GM21576 (cell line): Measurements from ENCODE around the gene SLA2.
"Not testable (repeated sequence)": the region's sequence is repeated elsewhere in the genome, so short reads cannot be mapped to it uniquely, and the experiment has no call there.

Experiments
- ATAC-seq: cut with Tn5 transposase; IDR thresholded peaks from one replicate; pipeline ENCODE4 v1.9.1; 2021; ENCODE audit warnings: mild to moderate bottlenecking, moderate library complexity; ENCODE audit not compliant: unreplicated experiment

Gene SLA2

DNA sequence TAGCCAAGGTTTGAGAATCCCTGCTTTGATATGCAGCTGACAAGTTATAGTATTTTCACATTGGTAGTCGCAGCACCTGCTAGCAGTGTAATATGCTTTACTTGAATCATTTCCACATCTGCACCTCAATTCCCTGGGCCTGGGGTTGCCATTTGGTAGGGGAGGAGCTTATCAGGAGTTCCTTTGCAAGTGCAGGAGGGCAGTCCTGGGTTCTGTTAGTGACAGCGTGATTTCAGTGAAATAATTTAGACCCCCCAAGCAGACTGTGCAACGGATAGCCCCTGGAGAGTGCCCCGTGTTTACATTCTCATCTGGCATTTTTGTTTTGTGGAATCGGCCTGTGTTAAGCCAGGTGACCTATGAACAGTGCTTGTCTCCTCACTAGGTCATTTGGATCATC is 34.4 kb downstream of the SLA2 start:
- ATAC-seq: no peak

GRCh38 chr20:36608388-36608728 is 37.6 kb downstream of the SLA2 start:
- ATAC-seq: not testable (repeated sequence)

DNA sequence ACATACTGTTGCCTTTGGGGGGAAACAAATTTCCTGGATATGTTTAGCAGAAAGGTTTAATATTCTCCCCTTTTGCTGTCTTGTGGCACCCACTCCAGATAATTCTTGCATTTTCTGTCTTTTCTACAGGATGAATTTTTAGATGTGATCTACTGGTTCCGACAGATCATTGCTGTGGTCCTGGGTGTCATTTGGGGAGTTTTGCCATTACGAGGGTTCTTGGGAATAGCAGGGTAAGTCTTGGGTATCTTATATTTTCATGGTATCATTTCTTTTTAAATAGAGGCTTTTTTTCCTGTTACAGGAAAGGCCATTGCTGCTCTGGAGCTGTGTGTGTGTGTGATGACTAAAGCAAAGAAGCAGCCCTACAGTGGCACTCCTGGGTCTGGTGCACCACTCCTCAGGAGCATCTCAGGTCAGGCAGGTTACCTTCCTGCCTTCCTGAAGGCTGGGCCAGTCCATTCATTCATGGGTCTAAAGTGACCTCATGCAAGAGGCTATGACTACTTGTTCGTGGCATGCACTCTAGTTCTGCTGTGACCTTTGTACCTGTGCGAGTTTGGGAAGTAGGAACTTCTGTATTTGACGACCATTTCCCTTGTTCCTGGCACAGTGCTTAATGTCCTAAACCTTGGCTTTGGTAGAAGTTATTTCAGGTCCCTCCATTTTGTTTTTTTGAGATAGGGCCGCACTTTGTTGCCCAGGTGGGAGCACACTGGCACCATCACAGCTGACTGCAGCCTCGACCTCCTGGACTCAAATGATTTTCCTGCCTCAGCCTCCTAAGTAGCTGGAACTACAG is 38.2 kb downstream of the SLA2 start:
- no peak for ATAC-seq

GRCh38 chr20:36606158-36607066 is 39.6 kb downstream of the SLA2 start:
- ATAC-seq: no peak

GRCh38 chr20:36605399-36606157 is 40.4 kb downstream of the SLA2 start, which contains the start of gene RAB5IF:
Gene RAB5IF, plus strand, starts transcription at chr20:36605779. Its CDS starts 173 bp downstream, at chr20:36605952.
- peak; percentile 78 for ATAC-seq

DNA sequence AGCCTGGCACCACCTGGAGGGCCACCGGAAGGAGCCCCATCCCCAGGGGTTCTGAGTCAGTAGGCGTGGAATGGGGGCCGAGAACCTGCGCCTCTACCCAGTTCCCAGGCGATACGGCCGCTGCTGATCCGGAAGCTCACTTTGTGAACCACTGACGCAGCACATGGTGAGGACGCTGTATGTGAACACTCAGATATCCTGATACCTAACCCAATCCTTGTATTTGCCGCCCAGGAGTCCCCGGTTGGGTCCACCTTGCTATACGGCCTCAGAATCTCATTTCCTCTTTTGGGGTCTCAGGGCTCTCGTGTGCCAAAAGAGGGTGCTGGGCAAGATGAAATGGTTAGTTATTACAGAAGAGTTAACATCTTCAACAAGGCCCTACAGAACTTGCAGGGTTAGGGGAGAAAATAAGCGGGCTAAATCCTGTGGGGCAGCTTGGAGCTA is 41.0 kb downstream of the SLA2 start:
- ATAC-seq: peak; percentile 39

- no peak for ATAC-seq
Observed at GRCh38 chr20:36601540-36601939, 44.5 kb downstream of the SLA2 start.

- ATAC-seq: no peak
Observed at GRCh38 chr20:36599912-36600345, 46.1 kb downstream of the SLA2 start.

- ATAC-seq: no peak
Observed at GRCh38 chr20:36593347-36593929, 52.6 kb downstream of the SLA2 start.

- ATAC-seq: no peak
Observed at GRCh38 chr20:36591854-36592641, 53.9 kb downstream of the SLA2 start.

- ATAC-seq: no peak
Observed at GRCh38 chr20:36591281-36591680, 54.7 kb downstream of the SLA2 start.

DNA sequence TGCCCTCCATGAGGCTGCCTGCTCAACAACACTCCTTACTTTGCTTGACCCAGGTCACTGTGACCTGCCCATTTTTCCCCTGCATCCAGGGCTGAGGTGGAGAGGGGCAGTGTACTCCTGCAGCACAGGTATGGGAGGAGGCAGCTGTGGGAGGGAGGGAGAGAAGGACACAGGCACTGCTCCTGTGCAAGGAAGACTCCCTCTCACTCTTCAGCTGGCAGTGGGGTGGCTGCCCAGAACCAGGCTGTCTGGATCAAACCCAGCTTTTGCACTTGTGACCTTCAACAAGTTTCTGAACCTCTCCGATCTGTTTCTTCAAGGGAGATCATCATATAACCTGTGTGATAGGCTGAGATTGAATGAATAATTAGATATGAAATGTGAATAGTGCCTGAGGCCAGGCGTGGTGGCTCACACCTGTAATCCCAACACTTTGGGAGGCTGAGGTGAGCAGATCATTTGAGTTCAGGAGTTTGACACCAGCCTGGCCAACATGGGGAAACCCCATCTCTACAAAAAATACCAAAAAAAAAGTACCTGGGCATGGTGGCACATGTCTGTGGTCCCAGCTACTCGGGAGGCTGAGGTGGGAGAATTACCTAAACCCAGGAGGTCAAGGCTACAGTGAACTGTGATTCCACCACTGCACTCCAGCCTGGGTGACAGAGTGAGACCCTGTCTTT is 58.5 kb downstream of the SLA2 start:
- ATAC-seq: no peak

- ATAC-seq: no peak
Observed at GRCh38 chr20:36585410-36586125, 60.4 kb downstream of the SLA2 start.

DNA sequence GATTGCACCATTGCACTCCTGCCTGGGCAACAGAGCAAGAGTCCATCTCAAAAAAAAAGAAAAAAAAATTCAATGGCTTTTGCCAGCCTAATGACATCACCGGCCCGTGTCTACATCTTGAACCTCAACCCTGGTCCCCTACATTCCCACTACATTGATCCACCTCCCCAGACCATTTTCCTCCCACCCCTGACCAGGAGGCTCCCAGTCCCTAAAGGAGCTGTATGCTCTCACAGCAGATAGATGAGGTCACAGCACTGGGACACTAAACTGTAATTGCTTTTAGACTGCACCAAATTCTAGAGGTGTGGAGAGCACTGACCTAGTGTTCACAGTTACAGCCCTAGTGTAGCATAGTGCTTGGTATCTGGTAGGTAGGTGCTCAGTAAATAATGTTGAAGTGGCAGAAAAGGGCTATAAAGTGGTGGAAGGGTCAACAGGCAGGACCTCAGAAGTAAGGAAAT is 61.9 kb downstream of the SLA2 start:
- ATAC-seq: no peak

- no peak for ATAC-seq
Observed at GRCh38 chr20:36582821-36583220, 63.2 kb downstream of the SLA2 start.

- ATAC-seq: no peak
Observed at GRCh38 chr20:36582322-36582721, 63.7 kb downstream of the SLA2 start.

DNA sequence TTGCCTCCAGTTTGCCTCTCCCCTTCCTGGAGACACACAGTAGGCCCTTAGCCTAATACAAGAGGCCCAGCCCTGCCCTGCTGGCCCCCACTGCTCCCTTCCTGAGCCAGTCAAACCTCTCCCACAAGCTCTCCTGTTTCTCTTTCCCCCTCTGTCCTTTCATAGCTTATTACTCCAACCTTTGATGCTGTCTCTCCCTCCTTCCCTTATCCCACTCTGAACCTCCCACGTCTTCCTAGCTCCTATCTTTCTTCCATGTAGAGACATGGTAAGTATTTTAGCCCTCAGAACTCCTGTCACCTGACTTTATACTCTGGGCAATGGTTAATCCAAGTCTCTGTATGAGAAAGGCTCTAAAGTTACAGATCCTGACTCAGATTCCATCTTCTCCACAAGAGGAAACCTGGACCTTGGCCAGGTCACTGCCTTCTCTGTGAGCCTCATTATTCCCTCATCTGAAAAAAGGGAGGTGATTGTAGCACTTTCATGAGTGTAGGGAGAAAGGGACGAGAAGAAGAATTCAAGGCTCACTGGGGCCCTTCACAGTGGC is 65.9 kb downstream of the SLA2 start:
- no peak for ATAC-seq

DNA sequence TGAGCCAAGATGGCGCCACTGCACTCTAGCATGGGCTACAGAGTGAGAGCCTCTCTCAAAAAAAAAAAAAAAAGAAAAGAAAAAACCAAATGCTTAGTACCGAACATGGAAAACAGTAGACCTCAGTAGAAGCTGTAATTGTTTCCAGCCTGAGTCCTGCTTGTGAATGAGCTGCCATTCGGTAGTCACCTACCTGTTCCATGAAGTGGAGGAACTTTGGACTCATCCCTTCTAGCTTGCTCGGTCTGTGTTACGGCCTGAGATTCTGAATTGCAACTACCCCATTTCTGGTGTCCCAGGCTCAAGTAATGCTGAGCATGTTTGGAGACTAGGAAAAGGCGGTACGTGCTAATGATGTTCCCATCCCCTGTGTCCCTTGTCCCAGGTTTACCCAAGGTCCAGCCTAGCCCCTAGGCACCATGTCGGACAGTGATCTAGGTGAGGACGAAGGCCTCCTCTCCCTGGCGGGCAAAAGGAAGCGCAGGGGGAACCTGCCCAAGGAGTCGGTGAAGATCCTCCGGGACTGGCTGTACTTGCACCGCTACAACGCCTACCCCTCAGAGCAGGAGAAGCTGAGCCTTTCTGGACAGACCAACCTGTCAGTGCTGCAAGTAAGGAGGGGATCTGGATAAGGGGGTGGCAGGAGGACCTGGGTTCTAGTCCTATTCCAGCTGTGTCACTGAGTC is 67.5 kb downstream of the SLA2 start:
- no peak for ATAC-seq
